HL-60/S4 (cell line): ENCODE results near the gene CBFA2T3.
"Not testable (repeated sequence)": the region's sequence is repeated elsewhere in the genome, so short reads cannot be mapped to it uniquely, and the experiment has no call there.

Experiments used
- in situ Hi-C: fragments of 300-500 bp; cut with MboI; formaldehyde crosslinking; loops from 2 replicates; pipeline ENCODE4 v1.14.3; 2022; ENCODE audit warnings: low sequenced_read_pairs

Gene CBFA2T3

DNA sequence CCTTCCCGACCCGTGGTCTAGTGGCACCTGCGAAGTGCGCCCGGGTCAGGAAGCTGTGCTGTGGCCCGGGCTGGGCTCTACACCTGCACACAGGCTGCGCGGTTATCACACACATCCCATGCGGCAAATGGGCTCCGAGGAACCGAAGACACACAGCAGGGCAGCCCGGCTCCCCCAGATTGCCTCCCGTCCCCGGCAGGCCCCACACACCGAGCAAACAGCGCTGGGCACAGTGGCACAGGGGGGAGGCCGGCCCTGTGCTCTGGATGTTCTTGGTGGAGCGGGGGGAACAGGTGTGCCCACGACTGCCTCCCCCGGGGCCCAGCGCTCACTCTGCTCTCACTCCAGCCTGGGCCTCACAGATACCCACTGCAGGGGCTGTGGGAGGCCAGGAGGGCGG, 81.7 kb downstream of the CBFA2T3 start:
- in situ Hi-C loops: no loop called here

DNA sequence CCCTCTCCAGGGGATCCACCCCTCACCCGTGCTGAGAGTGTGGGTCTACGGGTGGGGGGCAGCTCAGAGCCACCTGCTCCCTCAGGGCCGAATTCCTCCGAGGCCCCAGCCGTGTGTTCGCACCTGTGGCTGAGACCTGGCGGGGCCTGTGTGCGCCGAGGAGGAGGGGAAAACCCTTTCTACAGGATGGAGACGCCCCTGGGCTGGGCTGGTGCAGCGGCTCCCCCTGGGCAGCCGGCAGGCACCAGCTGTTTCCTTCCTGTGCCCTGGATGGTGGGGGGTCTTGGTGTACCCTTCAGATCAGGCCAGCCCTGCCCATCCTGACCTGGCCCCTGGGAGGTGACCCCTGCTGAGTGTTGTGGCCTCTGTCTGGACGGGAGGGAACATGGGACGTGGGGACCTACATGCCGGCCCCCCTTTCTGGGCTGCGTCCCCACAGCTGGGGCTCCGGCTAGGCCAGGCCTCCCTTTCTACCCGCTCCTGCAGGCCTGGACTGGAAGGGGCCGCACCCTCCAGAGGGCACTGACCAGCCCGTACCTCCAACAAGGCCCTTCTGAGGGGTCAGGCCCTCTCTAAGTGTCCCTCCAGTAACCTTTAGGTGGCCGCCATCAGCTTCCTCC, 82.2 kb downstream of the CBFA2T3 start:
- in situ Hi-C loops: no loop called here

DNA sequence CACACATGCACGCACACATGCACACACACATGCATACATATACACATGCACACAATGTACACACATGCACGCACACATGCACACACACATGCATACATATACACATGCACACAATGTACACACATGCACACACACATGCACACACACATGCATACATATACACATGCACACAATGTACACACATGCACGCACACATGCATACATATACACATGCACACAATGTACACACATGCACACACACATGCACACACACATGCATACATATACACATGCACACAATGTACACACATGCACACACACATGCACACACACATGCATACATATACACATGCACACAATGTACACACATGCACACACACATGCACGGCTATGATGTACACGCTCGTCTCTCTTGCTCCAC, 82.7 kb downstream of the CBFA2T3 start:
- in situ Hi-C loops: not testable (repeated sequence)

DNA sequence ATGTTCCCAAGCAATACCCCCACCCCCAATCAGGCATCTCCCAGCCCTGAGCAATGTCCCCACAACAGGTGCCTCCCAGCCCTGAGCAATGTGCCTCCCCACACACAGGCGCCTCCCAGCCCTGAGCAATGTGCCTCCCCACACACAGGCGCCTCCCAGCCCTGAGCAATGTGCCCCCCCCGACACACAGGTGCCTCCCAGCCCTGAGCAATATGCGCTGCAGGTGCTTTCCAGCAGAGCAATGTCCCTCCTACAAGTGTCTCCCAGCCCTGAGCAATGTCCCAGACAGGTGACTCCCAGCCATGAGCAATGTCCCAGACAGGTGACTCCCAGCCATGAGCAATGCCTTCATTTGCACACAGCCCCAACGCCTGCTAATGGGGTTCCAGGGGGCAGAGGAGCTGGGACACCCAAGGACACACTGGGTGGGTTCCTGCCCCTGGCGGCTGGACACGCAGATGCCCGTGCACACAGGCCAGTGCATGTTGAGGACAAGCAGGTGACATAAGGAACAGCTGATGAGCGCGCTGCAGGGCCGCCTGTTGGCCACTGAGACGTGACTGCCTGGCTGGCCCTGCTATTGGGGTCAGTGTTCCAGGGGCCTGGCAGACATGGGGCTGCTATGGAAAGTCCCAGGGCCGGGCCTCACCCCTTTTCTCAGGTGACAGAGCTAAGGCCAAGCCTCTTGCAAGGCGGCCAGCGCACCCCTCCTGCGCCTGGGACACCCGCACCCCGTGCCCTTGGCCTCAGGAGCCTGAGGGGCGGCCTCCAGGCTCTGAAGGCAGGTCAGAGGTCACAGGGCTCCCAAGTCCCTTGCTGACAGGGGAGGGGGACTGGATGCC, 83.7 kb downstream of the CBFA2T3 start:
- in situ Hi-C loops: no loop called here

DNA sequence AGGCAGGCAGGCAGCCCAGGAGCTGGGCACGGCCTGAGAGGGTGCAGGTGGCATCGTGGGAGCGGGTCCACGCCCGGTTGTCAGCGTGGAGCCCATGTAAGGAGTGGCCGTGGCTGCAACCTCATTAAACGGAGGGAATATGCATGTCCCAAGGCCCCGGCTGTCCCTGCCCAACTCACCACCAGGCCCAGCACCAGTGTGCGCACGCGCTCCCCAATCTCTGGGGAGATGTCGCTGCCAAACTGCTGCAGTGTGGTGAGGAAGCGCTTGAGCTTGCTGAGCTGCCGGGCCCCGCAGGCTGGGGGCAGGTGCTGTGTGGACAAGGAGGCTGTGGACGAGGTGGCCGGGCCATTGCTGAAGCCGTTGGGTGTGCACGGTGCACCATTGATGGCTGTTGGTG, 84.9 kb downstream of the CBFA2T3 start:
- in situ Hi-C loops: no loop called here

DNA sequence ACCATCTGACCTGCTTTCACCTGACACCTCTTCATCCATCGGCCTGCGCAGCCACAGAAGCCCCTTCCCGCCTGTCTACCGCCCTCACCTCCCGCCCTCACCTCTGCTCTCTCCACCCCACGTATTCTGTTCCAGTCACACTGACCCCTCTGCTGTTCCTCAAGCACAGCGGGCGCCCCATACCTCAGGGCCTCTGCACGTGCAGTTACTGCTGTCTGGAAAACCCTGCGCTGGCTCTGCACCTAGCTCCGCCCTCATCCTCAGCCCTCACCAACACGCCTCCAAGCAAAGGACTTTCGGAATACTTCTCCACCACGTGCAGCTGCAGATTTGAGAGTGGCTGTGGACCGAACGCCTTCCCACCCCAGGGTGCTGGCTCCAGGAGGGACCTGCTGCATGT, 85.9 kb downstream of the CBFA2T3 start:
- in situ Hi-C loops: no loop called here

DNA sequence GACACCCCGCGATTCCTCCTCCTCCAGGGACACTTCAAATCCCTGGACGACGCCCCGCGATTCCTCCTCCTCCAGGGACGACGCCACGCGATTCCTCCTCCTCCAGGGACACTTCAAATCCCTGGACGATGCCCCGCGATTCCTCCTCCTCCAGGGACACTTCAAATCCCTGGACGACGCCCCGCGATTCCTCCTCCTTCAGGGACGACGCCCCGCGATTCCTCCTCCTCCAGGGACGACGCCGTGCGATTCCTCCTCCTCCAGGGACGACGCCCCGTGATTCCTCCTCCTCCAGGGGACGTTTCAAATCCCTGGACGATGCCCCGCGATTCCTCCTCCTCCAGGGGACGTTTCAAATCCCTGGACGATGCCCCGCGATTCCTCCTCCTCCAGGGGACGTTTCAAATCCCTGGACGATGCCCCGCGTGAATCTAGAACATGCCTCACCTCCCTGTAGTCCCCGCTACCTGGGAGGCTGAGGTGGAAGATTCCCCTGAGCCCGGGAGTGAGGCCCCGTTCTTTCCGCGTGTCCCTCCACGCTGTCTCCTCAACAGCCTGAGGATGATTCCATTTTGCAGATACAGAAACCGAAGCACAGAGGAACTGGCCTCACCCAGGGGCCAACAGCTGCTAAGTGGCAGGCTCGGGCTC, 87.2 kb downstream of the CBFA2T3 start:
- in situ Hi-C loops: not testable (repeated sequence)

DNA sequence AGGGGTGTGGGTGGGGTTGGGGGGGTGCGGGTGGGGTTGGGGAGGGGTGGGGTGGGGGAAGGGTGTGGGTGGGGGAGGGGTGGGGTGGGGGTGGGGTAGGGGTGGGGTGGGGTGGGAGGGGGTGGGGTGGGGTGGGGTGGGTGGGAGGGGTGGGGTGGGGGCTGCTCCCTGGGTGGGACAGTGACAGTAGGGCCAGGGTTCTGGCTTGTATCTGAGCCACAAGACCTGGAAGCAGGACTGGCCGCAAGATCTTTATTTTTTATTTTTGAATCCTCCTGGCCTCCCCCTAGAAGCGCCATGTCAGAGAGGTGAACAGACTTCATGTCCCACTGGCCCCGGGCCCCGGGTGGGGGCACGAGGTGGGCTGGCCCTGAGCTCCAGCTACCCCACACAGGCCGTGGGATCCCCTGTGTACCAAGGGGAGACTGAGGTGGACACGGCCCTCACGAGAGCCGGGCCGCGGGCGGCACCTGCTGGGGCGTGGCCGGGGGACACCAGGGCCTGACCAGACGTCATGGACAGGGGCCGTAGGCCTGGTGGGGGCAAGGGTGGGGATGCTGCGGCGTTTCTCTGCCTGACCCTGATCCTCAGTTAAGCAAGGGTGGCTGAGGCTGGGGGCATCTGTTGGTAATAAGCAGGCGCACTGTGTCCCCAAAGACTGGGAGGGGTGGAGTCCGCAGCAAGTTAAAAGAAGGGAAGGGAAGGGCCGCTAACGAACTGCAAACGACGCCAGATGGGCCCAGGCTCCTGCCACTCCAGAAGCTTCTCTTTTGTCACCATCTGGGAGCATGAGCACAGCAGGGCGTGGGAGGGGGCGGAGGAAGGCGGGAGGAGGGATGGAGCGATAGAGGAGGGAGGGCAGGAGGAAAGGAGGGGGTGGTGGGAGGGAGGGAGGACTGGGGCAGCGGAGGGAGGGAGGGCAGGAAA, 88.3 kb downstream of the CBFA2T3 start:
- in situ Hi-C loops: no loop called here

DNA sequence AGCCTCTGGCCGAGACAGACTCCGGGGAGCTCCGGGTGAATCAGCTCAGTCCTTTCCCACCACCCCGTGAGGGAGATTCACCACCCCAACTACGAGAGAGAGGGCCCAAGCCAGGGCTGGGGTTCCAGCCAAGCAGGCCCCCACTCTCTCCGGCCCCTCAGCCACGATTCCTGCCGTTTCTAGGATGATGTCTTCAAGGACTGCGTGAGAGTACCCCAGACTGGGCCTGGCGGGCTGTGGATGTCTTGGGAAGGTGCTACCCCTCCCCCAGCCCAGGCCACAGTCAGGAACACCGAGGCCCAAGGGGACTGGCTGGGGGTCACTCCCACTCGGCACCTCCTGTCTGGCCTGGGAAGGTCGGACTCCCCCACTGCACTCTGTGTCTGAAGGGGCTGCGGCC, 89.0 kb downstream of the CBFA2T3 start:
- in situ Hi-C loops: no loop called here

DNA sequence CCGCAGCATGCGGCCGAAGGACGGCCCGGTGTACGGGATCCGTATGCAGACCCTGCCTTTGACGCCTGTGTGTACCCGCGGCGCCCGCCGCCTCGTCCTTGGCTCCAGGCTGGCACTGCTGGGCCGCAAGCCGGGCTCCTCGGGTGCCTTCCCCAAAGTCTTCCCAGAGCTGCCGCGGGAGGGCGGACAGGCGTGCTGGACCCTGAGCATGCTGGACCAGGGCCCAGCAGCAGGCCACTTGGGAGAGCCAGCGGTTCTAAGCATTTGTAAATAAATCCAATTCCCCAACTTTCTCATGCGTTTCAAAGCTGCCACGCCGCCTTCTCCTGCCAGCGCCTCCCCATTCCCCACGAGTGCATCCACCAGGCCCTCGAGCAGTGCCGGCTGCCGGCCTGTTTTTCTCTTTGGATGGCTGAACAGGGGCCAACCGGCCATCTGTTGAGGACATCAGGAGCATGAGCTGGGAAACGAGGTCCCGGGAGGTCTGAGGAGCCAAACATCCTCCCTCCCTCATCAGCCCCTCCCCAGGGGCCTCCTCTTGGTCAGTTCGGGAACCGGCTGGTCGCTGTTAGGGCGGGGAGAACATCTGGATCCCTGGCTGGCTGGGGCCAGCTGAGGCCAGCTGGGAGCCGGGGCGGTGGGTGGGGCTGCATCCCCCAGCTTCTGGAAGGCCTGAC, 90.0 kb downstream of the CBFA2T3 start:
- in situ Hi-C loops: no loop called here

DNA sequence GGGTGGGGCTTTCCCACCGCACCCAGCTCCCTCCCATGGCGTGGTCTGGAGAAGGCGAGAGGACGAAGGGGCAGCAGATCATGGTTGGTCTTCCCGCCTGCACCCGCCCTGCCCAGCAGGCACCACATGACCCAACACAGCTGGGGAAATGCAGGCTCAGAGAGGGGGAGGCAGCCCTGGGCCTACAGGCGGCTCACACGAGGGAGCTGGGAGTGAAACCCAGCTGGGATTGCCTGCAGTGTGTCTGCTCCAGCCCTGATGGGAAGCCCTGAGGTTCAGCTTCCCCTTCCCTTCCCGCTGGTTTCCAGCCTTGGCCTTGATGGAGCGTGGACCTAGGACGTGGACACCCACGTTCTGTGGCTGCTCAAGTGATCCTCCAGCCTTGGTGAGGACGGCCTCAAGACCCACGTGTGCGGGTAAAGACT, 90.6 kb downstream of the CBFA2T3 start:
- in situ Hi-C loops: no loop called here

DNA sequence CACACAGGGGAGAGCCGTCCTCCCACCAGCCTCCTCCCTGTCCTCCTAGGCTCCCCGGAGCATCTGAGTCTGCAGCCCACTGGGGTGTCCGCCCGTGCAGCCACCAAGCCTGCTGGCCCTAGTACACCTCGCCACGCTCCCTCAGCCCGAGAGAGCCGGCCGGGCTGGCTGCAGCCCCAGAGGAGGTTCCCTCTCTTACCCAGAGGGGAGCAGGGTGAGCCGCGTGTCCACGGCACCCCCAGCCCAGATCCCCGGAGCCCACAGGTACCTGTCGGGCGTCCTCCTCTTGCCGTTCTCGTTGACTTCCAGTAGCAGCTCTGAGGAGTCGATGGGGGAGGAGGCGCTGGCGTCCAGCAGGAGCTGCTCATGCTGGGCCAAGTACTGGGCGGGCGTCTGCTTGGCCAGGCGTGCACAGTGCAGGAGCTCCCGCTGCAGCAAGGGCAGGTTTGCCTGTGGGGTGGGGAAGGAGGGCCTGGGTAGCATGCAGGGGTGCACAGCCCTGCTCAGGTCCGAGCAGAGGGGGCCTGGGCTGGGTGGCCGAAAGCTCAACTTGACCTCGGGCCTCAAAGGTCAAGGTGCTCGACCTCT, 91.2 kb downstream of the CBFA2T3 start:
- in situ Hi-C loops: no loop called here

DNA sequence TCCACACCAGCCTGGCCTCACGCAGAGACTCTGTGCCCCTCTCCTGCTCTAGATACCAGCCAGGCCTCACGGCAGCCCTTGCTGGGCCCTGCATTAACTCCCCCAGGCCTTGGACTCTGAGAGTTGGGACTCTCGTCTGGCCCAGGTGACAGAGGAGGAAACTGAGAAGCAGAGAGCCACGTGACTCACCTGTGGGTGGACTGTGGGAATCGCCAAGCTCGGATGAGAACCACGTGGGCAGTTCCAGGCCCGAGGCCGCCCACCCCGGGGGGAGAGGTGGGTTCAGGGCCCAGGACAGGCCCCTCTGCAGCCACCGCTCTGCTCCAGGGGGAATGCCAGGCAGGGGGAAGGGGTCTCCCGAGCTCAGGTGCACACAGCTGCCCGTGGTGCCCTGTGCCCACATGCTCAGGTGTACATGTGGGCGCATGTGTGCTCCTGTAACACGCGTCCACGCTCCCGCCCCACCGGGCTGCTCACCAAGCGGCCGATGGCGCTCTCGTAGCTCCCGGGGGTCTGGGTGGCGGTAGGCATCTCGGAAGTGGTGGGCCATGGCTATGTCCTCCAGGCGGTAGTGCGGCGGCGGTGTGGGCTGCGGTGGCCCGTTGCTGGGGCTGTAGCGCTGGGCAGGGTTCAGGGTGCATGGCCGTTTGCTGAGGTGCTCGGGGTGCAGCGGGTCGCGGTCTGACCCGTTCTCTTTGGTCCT, 92.3 kb downstream of the CBFA2T3 start:
- in situ Hi-C loops: no loop called here

DNA sequence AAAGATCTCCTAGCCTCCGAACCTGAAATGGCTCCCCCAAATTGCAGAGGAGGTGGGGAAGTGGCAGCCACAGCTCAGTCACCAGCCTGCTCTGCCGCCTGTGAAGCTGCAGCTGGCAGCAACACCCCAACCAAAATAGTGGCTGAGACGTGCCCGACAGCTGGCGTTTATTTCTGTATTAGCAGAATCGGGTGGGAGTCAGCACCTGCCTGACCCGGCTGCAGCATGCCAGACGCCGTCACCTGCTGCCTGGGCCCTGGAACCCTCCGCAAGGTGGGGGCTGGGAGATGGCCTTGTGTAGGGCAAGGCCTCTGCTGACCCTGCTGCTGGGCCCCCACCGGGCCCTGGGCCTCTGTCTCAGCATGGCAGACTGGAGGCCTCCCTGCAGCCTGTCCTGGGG, 93.1 kb downstream of the CBFA2T3 start:
- in situ Hi-C loops: no loop called here

DNA sequence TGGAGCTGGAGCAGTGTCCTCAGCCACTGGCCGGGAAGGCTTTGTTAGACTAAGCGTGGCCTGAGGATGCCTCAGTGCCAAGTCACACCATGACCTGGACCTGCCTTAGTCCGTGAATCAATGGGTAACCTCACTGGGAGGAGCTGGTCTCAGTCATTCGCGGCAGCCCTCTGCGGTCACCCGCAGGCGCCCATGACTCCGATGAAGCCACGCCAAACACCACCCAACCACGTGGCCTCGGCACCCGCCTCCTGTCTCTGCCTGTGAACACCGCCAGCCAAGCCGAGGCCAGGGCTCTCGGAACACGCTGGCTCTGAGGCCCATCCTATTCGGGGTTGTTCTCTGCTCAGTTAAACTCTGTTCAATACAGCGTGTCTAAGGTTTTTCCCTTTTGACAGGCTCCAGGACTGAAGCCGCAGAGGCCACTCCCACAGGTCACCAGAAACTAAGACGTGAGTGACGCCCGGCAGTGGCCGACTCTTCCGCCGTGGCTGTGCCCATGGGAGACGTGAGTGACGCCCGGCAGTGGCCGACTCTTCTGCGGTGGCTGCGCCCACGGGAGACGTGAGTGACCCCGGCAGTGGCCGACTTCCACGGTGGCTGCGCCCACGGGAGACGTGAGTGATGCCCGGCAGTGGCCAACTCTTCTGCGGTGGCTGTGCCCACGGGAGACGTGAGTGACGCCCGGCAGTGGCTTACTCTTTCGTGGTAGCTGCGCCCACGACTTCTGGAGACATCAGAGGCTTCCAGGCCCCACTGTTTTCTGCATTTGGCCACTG, 93.7 kb downstream of the CBFA2T3 start:
- in situ Hi-C loops: no loop called here

DNA sequence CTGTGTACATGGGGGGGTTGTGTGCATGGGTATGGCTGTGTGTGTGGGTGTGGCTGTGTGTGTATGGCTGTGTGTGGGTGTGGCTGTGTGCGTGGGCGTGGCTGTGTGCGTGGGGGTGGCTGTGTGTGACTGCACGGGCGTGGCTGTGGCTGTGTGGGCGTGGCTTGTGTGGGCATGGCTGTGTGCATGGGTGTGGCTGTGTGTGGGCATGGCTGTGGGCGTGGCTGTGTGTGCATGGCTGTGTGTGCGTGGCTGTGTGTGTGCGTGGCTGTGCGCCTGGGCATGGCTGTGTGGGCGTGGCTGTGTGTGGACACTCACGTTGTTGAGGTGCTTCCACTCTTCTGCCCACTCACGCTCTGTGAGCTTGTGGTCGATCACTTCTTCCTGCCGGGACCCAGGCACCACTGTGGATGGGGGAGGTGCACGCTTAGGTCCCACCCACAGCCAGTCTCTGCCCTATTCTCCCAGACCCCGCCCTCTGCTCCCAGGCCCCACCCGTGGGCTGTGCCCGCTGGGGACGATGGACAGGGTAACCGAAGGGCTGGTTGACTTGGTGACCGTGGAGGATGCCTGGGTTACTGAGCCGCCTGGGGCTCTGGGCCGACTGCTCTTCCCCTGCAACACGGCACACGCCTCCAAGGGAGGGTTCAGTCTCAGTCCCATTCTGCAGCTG, 94.5 kb downstream of the CBFA2T3 start:
- in situ Hi-C loops: no loop called here

DNA sequence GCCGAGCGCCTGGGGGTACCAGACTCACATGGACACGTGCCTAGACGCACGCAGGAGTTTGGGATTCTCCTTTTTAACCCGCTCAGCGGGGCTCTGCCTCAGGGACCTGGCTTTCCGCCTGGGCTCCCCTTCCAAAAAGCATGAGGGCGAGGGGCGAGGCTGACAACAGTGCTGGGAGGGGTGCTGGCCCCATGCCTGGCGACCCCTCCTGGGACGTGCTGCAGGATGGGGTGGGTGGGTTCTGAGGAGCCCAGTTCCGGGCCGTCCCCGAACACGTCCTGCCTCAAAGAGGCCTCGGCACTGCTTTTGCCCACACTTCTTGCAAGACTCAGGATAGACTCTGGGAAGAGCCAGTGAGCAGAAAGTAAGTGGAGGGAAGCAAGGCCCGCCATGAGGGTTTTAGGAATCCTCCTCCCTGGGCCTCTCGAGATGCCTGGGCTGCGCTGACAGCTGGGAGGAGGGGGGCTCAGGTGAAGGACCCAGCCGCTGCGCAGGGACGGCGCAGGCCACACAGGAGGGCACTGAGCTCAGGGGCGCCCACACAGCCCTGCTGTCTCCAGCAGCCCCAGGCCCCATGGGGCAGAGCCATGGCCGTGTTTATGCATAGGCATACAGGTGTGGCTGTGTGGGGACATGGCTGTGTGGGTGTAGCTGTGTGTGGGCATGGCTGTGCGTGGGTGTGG, 95.2 kb downstream of the CBFA2T3 start:
- in situ Hi-C loops: no loop called here
